OCI-LY1 (cell line): Measurements from ENCODE around the gene RHBDF1.

ENCODE experiments used
- H2AFZ ChIP-seq: fragments of 200-600 bp; sonication (generic), shearing (Covaris generic); 2 replicates; pipeline ENCODE4 v1.6.0; 2014; ENCODE audit warnings: antibody characterized with exemption, mild to moderate bottlenecking, low read length
- H3F3A ChIP-seq: fragments of 200-600 bp; sonication (generic), shearing (Covaris generic); 2 replicates; pipeline ENCODE4 v1.6.0; 2014; ENCODE audit warnings: mild to moderate bottlenecking, antibody characterized with exemption, low read length, moderate library complexity; ENCODE audit not compliant: insufficient read depth
- H3K27ac ChIP-seq: fragments of 200-600 bp; sonication (generic); 2 replicates; pipeline ENCODE4 v1.5.1; 2014; ENCODE audit warnings: low read length, mixed run types, mild to moderate bottlenecking, low read depth; ENCODE audit not compliant: poor library complexity, severe bottlenecking
- H3K27me3 ChIP-seq: fragments of 200-600 bp; sonication (generic); 2 replicates; pipeline ENCODE4 v1.6.0; 2014; ENCODE audit warnings: antibody characterized with exemption, mild to moderate bottlenecking, low read length, moderate library complexity; ENCODE audit not compliant: insufficient read depth
- H3K36me3 ChIP-seq: fragments of 200-600 bp; sonication (generic); 2 replicates; pipeline ENCODE4 v1.6.1; 2014; ENCODE audit warnings: mild to moderate bottlenecking, antibody characterized with exemption, low read length, moderate library complexity, mixed read lengths; ENCODE audit not compliant: insufficient read depth
- H3K4me1 ChIP-seq: fragments of 200-600 bp; sonication (generic); 2 replicates; pipeline ENCODE4 v1.5.1; 2014; ENCODE audit warnings: mild to moderate bottlenecking, low read length, moderate library complexity; ENCODE audit not compliant: insufficient read depth, severe bottlenecking
- H3K4me2 ChIP-seq: fragments of 200-600 bp; sonication (generic), shearing (Covaris generic); 2 replicates; pipeline ENCODE4 v1.6.1; 2014; ENCODE audit warnings: low read length
- H3K4me3 ChIP-seq: fragments of 200-600 bp; sonication (generic); 2 replicates; pipeline ENCODE4 v1.5.1; 2014; ENCODE audit warnings: low read length, low read depth, mild to moderate bottlenecking, mixed read lengths; ENCODE audit not compliant: poor library complexity, severe bottlenecking
- H3K79me2 ChIP-seq: fragments of 200-600 bp; shearing (Covaris generic); 2 replicates; pipeline ENCODE4 v1.6.1; 2016; ENCODE audit warnings: mixed run types, low read length, mixed read lengths; ENCODE audit not compliant: insufficient read depth
- H3K9ac ChIP-seq: fragments of 200-600 bp; sonication (generic), shearing (Covaris generic); 2 replicates; pipeline ENCODE4 v1.6.1; 2014; ENCODE audit warnings: mild to moderate bottlenecking, low read length, mixed read lengths
- H3K9me2 ChIP-seq: fragments of 200-600 bp; sonication (generic), shearing (Covaris generic); 2 replicates; pipeline ENCODE4 v1.6.1; 2014; ENCODE audit warnings: low read depth, mild to moderate bottlenecking, low read length, mixed read lengths
- H3K9me3 ChIP-seq: fragments of 200-600 bp; shearing (Covaris generic); 2 replicates; pipeline ENCODE4 v1.6.1; 2014; ENCODE audit warnings: low read length, mixed read lengths
- H4K20me1 ChIP-seq: fragments of 200-600 bp; sonication (generic), shearing (Covaris generic); 2 replicates; pipeline ENCODE4 v1.6.0; 2016; ENCODE audit warnings: mild to moderate bottlenecking, low read length; ENCODE audit not compliant: insufficient read depth
- EZH2 ChIP-seq: fragments of 200-600 bp; sonication (generic), shearing (Covaris generic); IDR thresholded peaks from 2 replicates; pipeline ENCODE4 v1.8.0; 2017; ENCODE audit warnings: borderline replicate concordance, mixed run types, mild to moderate bottlenecking, antibody characterized with exemption, low read length, moderate library complexity, mixed read lengths
- TF ChIP-seq, protein P1 (sequence below): fragments of 200-600 bp; sonication (generic), shearing (Covaris generic); IDR thresholded peaks from 2 replicates; pipeline ENCODE4 v1.5.1; 2017; ENCODE audit warnings: mild to moderate bottlenecking, antibody characterized with exemption, low read length, moderate library complexity, mixed read lengths

Gene RHBDF1

DNA sequence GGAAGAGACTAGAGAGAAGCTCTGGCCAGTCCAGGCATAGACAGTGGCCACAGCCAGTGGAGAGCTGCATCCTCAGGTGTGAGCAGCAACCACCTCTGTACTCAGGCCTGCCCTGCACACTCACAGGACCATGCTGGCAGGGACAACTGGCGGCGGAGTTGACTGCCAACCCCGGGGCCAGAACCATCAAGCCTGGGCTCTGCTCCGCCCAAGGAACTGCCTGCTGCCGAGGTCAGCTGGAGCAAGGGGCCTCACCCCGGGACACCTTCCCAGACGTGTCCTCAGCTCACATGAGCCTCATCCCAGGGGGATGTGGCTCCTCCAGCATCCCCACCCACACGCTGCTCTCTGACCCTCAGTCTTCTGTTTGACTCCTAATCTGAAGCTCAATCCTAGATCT is 3.2 kb downstream of the RHBDF1 start:
- Histone ChIP-seq H4K20me1 (no peaks in the 10 kb centered on the region), H3K4me2 (no peak overlapping the region), H3K27ac (no peak overlapping the region), H3K9ac (no peak overlapping the region), H3K9me3 (no peaks in the 10 kb centered on the region), H3K36me3 (no peaks in the 10 kb centered on the region), H3F3A (no peaks in the 10 kb centered on the region), H3K4me3 (no peak overlapping the region), H2AFZ (no peak overlapping the region), H3K4me1 (peaks cover 3% of the 10 kb centered on the region), H3K27me3 (peaks cover 14% of the 10 kb centered on the region), H3K79me2 (no peaks in the 10 kb centered on the region), H3K9me2 (no peaks in the 10 kb centered on the region)
- TF ChIP-seq EZH2: no peak
- TF ChIP-seq, protein P1, sequence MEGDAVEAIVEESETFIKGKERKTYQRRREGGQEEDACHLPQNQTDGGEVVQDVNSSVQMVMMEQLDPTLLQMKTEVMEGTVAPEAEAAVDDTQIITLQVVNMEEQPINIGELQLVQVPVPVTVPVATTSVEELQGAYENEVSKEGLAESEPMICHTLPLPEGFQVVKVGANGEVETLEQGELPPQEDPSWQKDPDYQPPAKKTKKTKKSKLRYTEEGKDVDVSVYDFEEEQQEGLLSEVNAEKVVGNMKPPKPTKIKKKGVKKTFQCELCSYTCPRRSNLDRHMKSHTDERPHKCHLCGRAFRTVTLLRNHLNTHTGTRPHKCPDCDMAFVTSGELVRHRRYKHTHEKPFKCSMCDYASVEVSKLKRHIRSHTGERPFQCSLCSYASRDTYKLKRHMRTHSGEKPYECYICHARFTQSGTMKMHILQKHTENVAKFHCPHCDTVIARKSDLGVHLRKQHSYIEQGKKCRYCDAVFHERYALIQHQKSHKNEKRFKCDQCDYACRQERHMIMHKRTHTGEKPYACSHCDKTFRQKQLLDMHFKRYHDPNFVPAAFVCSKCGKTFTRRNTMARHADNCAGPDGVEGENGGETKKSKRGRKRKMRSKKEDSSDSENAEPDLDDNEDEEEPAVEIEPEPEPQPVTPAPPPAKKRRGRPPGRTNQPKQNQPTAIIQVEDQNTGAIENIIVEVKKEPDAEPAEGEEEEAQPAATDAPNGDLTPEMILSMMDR: no peak

DNA sequence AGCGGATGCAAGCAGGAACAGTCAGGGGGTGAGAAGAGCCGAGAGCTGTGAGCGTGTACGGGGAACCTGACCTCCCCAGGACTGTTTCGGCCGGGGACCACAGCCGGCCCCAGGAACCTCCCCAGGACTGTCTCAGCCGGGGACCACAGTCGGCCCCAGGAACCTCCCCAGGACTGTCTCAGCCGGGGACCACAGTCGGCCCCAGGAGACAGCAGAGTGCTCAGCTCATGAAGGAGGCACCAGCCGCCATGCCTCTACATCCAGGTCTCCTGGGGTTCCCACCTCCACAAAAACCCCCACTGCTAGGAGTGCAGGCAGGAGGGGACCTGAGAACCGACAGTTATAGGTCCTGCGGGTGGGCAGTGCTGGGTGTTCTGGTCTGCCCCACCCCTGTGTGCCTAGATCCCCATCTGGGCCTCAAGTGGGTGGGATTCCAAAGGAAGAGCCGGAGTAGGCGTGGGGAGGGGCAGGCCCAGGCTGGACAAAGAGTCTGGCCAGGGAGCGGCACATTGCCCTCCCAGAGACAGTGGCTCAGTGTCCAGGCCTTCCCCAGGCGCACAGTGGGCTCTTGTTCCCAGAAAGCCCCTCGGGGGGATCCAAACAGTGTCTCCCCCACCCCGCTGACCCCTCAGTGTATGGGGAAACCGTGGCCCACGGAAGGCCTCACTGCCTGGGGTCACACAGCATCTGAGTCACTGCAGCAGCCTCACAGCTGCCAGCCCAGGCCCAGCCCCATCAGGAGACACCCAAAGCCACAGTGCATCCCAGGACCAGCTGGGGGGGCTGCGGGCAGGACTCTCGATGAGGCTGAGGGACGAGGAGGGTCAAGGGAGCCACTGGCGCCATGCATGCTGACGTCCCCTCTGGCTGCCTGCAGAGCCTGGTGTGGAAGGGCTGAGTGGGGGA is 4.3 kb downstream of the RHBDF1 start:
- no peaks in the 10 kb centered on the region for H3K79me2 ChIP-seq
- peaks cover 9% of the 10 kb centered on the region for H3K27me3 ChIP-seq
- H3K9ac ChIP-seq: no peak overlapping the region
- no peaks in the 10 kb centered on the region for H4K20me1 ChIP-seq
- TF ChIP-seq EZH2: no peak
- TF ChIP-seq, protein P1: no peak
- H3K9me2 ChIP-seq: no peaks in the 10 kb centered on the region
- no peaks in the 10 kb centered on the region for H3K36me3 ChIP-seq
- peaks cover 3% of the 10 kb centered on the region for H3K4me1 ChIP-seq
- H3K27ac ChIP-seq: no peak overlapping the region
- H3F3A ChIP-seq: no peaks in the 10 kb centered on the region
- no peak overlapping the region for H3K4me3 ChIP-seq
- no peaks in the 10 kb centered on the region for H3K9me3 ChIP-seq
- no peak overlapping the region for H2AFZ ChIP-seq
- H3K4me2 ChIP-seq: no peak overlapping the region

DNA sequence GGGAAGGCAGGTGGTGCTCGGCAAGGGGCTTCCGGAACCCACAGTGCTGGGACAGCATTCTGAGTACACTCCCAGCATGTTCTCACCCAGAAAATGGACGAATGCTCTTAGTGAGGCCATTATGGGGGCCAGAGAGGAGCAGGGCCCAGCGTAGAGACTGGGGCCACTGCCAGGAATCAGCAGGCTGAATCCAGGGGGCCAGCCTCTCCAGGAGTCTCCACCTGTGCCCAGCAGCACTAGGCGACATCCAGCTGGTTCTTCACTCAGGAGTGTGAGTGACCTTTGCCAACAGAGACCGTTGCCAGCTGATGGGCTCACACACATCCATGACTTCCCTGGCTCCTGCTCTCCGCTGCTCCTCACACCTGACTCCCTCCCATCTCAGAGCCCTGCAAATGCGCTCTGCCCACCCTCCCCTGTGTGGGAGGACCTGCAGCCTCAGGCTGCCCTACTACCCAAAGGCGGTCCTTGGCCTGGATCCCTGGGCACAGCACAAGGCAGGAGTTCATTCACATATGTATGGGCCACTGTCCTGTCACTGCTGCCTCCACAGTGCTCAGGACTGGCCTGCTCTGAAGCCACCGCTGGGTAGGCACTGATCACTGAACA is 5.1 kb downstream of the RHBDF1 start:
- Histone ChIP-seq H3K36me3 (no peaks in the 10 kb centered on the region), H4K20me1 (no peaks in the 10 kb centered on the region), H3K4me3 (no peak overlapping the region), H2AFZ (no peak overlapping the region), H3K4me2 (no peak overlapping the region), H3K27ac (no peak overlapping the region), H3K9ac (no peak overlapping the region), H3F3A (no peaks in the 10 kb centered on the region), H3K9me3 (no peaks in the 10 kb centered on the region), H3K79me2 (no peaks in the 10 kb centered on the region), H3K9me2 (no peaks in the 10 kb centered on the region), H3K4me1 (no peaks in the 10 kb centered on the region), H3K27me3 (peaks cover 11% of the 10 kb centered on the region)
- TF ChIP-seq, protein P1: no peak
- TF ChIP-seq EZH2: no peak
